HG03039 (cell line): ENCODE measurements around the gene MRAS.
"Not testable (repeated sequence)": the region's sequence is repeated elsewhere in the genome, so short reads cannot be mapped to it uniquely, and the experiment has no call there.

Experiments
- ATAC-seq: cut with Tn5 transposase; IDR thresholded peaks from one replicate; pipeline ENCODE4 v1.9.1; 2021; ENCODE audit warnings: mild to moderate bottlenecking, moderate library complexity; ENCODE audit not compliant: unreplicated experiment

The MRAS gene

GRCh38 chr3:138442433-138442832 lies 94.1 kb downstream of the MRAS start:
- ATAC-seq: no peak

- ATAC-seq: no peak
These were observed 94.7 kb downstream of the MRAS start for GRCh38 chr3:138443091-138443490.

- no peak for ATAC-seq
These were observed 95.4 kb downstream of the MRAS start for GRCh38 chr3:138443521-138444503.

GRCh38 chr3:138445236-138445635 lies 96.9 kb downstream of the MRAS start:
- ATAC-seq: no peak

GRCh38 chr3:138445654-138446053 lies 97.3 kb downstream of the MRAS start:
- ATAC-seq: no peak

DNA sequence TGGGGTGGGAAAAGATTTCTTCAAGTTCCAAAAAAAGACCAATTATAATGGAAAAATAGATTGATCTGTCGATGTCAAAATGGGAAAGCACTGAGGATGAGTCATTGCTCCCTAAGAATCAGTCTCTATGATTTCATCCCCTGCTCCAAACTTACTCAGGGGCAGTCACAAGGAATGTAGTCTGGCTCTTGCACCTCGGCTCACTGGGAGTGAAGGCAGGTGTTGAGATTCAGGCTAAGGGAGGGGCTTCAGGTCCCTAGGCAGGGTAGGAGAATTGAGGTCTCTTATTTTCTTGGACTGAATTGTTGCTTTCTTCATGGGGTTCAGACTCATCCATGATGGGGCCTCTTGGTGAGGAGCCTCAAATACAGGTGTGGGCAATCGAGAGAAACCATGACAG lies 100.3 kb downstream of the MRAS start:
- ATAC-seq: no peak

DNA sequence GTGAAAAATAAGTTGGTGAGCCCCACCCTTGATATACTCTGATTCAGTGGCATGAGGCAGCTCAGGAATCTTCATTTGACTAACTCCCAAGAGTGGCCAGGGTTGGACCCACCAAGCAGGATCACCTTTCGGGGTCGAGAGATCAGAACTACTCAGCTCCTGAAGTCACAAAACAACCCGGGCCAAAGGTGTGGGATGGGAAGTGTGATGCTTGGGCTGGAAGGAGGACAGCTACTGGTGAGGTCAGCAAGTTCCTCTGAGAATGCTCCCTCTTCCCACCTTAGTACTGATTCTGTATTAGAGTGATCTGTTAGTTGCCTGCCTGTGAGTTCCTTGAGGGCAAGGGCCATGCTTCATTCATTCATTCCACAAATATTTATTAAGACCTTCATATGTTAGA lies 101.1 kb downstream of the MRAS start:
- no peak for ATAC-seq

DNA sequence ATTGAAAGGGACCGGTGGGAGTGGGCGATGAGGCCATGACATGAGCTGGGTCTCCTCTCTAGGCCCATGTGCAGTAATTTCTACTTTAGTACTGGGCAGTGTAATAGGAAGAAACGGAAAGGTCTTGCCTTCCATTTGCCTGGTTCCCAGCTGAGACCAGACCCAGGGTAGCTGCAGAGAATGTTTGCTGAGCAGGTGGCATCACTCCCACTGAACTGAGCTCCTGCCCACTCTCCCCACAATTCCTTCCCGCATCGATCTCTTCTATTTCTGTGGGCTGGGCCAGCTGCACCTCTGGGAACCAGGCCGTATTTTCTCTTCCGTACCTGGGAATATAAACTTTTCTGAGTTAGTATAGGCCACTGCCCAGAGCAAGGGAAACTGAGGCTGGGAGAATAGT lies 101.8 kb downstream of the MRAS start:
- ATAC-seq: no peak

DNA sequence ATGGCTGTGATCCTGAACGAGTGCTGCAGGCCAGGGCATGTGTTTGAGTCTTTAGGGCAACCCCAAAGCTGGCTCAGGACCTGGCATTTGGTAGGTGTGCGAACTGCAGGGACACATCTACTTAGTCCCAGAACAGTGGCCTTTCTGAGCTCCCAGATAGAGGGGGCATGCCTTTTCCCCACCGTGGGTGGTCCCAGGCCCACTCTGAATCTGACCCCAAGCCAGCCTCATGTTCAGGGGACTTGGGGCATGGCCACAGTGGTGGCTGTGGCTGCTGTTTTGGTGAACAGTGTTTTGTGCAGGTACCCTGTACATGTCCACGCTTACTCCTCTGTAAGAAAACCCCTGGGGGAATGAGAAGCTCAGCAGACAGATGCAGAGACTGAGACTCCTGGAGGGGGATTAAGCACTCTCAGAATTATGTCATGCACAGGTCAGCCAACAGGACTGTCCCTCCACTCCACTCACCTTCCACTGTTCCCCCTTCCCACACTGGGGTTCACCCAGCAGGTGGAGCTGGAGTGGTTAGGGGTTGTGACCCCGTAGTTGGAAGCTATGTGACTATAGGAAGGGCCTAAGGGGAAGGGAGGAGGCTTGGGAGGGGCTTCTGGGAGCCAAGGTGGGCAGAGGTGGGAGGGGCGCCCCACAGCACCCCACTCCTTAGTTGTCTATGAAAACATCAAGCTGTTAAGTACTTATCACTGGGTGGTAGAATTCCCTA lies 102.5 kb downstream of the MRAS start:
- ATAC-seq: no peak

- no peak for ATAC-seq
These were observed 103.3 kb downstream of the MRAS start for GRCh38 chr3:138451595-138452162.

- ATAC-seq: no peak
These were observed 104.1 kb downstream of the MRAS start for GRCh38 chr3:138452436-138452835.

DNA sequence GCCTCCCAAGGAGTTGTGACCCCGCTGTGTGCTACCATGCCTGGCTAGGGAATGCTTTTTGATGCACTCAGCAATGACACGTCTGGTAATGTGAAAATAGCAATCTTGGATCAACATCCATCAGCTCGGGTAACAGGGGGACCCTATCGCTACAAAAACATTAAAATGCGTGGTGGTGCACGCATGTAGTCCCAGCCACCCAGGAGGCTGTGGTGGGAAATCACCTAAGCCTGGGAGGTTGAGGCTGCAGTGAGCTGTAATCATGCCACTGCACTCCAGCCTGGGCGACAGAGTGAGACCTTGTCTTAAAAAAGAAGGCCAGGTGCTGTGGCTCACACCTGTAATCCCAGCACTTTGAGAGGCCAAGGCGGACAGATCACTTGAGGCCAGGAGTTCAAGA lies 105.6 kb downstream of the MRAS start:
- ATAC-seq: not testable (repeated sequence)
